Neural cell (in vitro differentiated cells): ENCODE measurements around the gene USH1C.

Experiments
- EP300 ChIP-seq: fragments of 450-650 bp; conservative IDR thresholded peaks from 2 replicates; pipeline ENCODE4 v1.6.1; 2014; ENCODE audit warnings: antibody characterized with exemption, mild to moderate bottlenecking, moderate library complexity; ENCODE audit not compliant: poor library complexity, severe bottlenecking
- EZH2 ChIP-seq: fragments of 200-600, 300-800 bp; shearing (Covaris generic), sonication (generic); IDR thresholded peaks from 2 replicates; pipeline ENCODE4 v1.6.1; 2014; ENCODE audit warnings: antibody characterized with exemption, low read length, borderline replicate concordance, mild to moderate bottlenecking; ENCODE audit not compliant: insufficient read depth, poor library complexity, severe bottlenecking
- POLR2AphosphoS5 ChIP-seq: IDR thresholded peaks from 2 replicates; pipeline ENCODE4 v1.6.1; 2012
- TF ChIP-seq, protein P1 (sequence below): IDR thresholded peaks from 2 replicates; pipeline ENCODE4 v1.6.1; 2012; ENCODE audit warnings: borderline replicate concordance
- TF ChIP-seq, protein P2 (sequence below): fragments of 450-650 bp; IDR thresholded peaks from 2 replicates; pipeline ENCODE4 v1.5.1; 2014; ENCODE audit warnings: antibody characterized with exemption, mild to moderate bottlenecking, moderate library complexity; ENCODE audit not compliant: poor library complexity, severe bottlenecking

DNA sequence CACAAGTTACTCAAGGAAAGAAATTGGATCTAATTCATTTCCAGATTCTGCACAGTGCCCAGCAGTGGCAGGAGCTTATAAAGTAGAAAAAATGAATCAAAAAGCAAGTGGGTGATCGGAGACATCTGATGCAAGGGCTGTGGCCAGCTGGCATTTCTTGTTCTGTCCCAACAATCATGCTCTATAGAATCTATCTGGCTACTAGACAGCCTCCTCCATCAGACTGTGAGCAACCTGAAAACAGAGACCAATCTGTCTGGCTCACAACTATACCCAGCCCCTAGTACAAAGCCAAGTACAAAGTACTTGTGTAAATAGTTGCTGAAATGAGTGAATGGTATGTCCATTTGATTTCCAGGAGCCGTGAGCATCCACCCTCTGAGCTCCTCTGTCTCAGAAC, 11.4 kb downstream of the USH1C start:
- TF ChIP-seq, protein P1, sequence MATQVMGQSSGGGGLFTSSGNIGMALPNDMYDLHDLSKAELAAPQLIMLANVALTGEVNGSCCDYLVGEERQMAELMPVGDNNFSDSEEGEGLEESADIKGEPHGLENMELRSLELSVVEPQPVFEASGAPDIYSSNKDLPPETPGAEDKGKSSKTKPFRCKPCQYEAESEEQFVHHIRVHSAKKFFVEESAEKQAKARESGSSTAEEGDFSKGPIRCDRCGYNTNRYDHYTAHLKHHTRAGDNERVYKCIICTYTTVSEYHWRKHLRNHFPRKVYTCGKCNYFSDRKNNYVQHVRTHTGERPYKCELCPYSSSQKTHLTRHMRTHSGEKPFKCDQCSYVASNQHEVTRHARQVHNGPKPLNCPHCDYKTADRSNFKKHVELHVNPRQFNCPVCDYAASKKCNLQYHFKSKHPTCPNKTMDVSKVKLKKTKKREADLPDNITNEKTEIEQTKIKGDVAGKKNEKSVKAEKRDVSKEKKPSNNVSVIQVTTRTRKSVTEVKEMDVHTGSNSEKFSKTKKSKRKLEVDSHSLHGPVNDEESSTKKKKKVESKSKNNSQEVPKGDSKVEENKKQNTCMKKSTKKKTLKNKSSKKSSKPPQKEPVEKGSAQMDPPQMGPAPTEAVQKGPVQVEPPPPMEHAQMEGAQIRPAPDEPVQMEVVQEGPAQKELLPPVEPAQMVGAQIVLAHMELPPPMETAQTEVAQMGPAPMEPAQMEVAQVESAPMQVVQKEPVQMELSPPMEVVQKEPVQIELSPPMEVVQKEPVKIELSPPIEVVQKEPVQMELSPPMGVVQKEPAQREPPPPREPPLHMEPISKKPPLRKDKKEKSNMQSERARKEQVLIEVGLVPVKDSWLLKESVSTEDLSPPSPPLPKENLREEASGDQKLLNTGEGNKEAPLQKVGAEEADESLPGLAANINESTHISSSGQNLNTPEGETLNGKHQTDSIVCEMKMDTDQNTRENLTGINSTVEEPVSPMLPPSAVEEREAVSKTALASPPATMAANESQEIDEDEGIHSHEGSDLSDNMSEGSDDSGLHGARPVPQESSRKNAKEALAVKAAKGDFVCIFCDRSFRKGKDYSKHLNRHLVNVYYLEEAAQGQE = no peak
- no peak for TF ChIP-seq EZH2
- no peak for TF ChIP-seq POLR2AphosphoS5
- no peak for TF ChIP-seq EP300
- TF ChIP-seq, protein P2, sequence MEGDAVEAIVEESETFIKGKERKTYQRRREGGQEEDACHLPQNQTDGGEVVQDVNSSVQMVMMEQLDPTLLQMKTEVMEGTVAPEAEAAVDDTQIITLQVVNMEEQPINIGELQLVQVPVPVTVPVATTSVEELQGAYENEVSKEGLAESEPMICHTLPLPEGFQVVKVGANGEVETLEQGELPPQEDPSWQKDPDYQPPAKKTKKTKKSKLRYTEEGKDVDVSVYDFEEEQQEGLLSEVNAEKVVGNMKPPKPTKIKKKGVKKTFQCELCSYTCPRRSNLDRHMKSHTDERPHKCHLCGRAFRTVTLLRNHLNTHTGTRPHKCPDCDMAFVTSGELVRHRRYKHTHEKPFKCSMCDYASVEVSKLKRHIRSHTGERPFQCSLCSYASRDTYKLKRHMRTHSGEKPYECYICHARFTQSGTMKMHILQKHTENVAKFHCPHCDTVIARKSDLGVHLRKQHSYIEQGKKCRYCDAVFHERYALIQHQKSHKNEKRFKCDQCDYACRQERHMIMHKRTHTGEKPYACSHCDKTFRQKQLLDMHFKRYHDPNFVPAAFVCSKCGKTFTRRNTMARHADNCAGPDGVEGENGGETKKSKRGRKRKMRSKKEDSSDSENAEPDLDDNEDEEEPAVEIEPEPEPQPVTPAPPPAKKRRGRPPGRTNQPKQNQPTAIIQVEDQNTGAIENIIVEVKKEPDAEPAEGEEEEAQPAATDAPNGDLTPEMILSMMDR = no peak
